ENCODE results near the gene BAZ2B. TPM values are rescaled to one million over a fixed set of nuclear protein-coding genes. Genes with fewer than 3 reads are reported as not detected.

The BAZ2B gene
- total RNA-seq, 3 donors from 2014 or later (not counting 1 experiment from before 2014, with no cell fraction given) = 59.8 to 73.7 (median 68.4) TPM

DNA sequence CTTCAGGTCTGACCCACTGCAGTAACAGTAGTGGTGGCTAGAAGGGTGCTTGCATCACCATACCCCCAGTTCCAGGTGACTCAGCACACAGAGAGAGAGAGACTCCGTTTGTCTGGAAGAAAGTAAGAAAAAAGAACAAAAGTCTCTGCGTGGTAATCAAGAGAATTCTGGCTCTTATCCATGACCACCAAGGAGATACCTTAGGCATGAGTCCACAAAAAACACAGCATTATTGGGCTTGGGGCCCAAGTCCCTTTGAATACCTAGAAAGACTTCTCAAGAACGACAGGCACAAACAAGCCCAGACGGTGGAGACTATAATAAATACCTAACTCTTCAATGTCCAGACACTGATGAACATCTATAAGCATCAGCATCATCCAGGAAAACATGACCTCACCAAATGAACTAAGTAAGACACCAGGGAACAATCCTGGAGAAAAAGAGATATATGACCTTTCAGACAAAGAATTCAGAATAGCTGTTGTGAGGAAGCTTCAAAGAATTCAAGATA, 21.7 kb upstream of the BAZ2B start:
- no peak overlapping the region for H3K4me3 ChIP-seq (ENCODE audit: low read length)
- no peak overlapping the region for H3K27ac ChIP-seq (ENCODE audit: low read length)
- no peak for DNase-seq
- no peaks in the 10 kb centered on the region for H3K27me3 Mint-ChIP-seq (ENCODE audit: low read depth in 2 of 2)
- peaks cover 0 to 12% of the 10 kb centered on the region in 2 donors for H3K9me3 Mint-ChIP-seq
- WGBS (ENCODE audit: insufficient coverage) = 90% methylated on average over 4 of the region's 4 CpGs
- TF ChIP-seq, protein P1, sequence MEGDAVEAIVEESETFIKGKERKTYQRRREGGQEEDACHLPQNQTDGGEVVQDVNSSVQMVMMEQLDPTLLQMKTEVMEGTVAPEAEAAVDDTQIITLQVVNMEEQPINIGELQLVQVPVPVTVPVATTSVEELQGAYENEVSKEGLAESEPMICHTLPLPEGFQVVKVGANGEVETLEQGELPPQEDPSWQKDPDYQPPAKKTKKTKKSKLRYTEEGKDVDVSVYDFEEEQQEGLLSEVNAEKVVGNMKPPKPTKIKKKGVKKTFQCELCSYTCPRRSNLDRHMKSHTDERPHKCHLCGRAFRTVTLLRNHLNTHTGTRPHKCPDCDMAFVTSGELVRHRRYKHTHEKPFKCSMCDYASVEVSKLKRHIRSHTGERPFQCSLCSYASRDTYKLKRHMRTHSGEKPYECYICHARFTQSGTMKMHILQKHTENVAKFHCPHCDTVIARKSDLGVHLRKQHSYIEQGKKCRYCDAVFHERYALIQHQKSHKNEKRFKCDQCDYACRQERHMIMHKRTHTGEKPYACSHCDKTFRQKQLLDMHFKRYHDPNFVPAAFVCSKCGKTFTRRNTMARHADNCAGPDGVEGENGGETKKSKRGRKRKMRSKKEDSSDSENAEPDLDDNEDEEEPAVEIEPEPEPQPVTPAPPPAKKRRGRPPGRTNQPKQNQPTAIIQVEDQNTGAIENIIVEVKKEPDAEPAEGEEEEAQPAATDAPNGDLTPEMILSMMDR (IDR thresholded peaks at IDR 0.05) = no peak
- H3K4me1 Mint-ChIP-seq = peaks cover 0 to 6% of the 10 kb centered on the region in 2 donors
- no peaks in the 10 kb centered on the region for H3K36me3 ChIP-seq (ENCODE audit: control insufficient read depth, insufficient read depth, low read length)
- H3K4me3 Mint-ChIP-seq = no peak overlapping the region
- H3K36me3 Mint-ChIP-seq = peaks cover 20% of the 10 kb centered on the region
- H3K27me3 ChIP-seq (ENCODE audit: control insufficient read depth, insufficient read depth, low read length) = no peaks in the 10 kb centered on the region
- H3K27ac Mint-ChIP-seq = no peak overlapping the region
- intact Hi-C loops (cut with micrococcal nuclease) = no loop called here
- ATAC-seq = no peak
- H3K4me1 ChIP-seq (ENCODE audit: control insufficient read depth, insufficient read depth, low read length) = no peaks in the 10 kb centered on the region
- no peaks in the 10 kb centered on the region for H3K9me3 ChIP-seq (ENCODE audit: control insufficient read depth, insufficient read depth, low read length)

DNA sequence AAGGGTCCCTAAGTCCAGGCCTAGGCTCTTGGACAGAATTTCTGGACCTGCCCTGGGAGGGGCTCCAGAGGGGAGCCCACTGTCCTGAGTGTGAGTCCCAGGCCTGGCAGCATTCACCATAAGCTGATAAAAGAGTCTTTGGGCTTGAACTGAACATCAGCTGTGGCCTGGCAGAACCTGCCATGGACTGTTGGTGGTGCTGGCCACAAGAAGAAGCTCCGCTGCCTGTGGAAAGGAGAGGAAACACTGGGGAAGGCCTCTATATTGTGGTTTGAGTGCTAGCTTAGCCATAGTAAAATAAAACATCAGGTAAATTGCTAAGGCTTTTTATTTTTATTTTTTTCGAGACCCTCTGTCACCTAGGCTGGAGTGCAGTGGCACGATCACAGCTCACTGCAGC, 20.9 kb upstream of the BAZ2B start:
- Mint-ChIP-seq H3K27ac (no peak overlapping the region), H3K4me1 (peaks cover 0 to 6% of the 10 kb centered on the region in 2 donors), H3K36me3 (peaks cover 20% of the 10 kb centered on the region), H3K9me3 (peaks cover 0 to 12% of the 10 kb centered on the region in 2 donors), H3K27me3 (ENCODE audit: low read depth in 2 of 2) (no peaks in the 10 kb centered on the region), H3K4me3 (no peak overlapping the region)
- Histone ChIP-seq H3K27me3 (ENCODE audit: control insufficient read depth, insufficient read depth, low read length) (no peaks in the 10 kb centered on the region), H3K27ac (ENCODE audit: low read length) (no peak overlapping the region), H3K4me1 (ENCODE audit: control insufficient read depth, insufficient read depth, low read length) (no peaks in the 10 kb centered on the region), H3K9me3 (ENCODE audit: control insufficient read depth, insufficient read depth, low read length) (no peaks in the 10 kb centered on the region), H3K4me3 (ENCODE audit: low read length) (no peak overlapping the region), H3K36me3 (ENCODE audit: control insufficient read depth, insufficient read depth, low read length) (no peaks in the 10 kb centered on the region)
- 87% methylated on average over 3 of the region's 3 CpGs for WGBS (ENCODE audit: insufficient coverage)
- intact Hi-C loops (cut with micrococcal nuclease) = no loop called here
- DNase-seq = no peak
- TF ChIP-seq, protein P1 (IDR thresholded peaks at IDR 0.05) = no peak
- no peak for ATAC-seq

DNA sequence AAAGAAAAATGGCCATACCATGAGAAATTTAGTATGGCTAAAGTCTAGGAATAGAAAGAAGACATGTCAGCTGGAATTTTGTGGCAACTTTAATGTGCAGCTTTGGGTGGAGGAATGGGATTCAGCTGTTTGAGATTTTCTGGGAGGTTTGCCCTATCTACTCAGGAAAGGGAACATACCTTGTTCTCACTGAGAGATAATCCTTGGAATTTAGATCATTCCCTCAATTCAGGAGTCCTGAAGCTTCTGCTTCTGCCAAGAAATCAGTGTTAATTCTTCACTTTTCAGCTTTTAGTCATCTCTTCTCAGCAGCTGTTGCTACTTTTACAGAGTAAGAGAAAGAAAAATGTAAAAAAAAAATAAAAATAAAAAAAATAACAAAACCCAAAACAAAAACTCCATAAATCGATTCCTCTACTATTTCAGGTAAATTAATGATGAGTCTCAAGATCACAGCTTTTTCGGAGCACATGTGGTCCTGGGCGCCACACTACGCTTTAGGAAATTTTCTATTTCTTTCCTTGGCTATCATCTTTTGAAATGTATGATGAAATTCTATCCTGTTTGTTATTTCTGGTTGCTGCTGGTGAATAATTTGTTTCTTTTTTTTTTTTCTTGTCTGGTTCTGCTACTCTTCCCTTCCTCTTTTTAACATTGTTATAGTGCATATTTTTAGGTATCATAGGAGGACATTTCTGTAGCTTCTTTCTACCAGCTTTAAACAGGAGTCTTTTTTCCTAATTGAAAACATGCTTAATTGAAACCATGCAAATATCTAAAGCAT, 18.9 kb upstream of the BAZ2B start:
- Mint-ChIP-seq H3K27ac (no peak overlapping the region), H3K36me3 (peaks cover 20% of the 10 kb centered on the region), H3K4me1 (peaks cover 0 to 6% of the 10 kb centered on the region in 2 donors), H3K4me3 (no peak overlapping the region), H3K27me3 (ENCODE audit: low read depth in 2 of 2) (no peaks in the 10 kb centered on the region), H3K9me3 (peaks cover 0 to 12% of the 10 kb centered on the region in 2 donors)
- H3K9me3 ChIP-seq (ENCODE audit: control insufficient read depth, insufficient read depth, low read length) = no peaks in the 10 kb centered on the region
- ATAC-seq (no peak), DNase-seq (no peak)
- TF ChIP-seq, protein P1 (IDR thresholded peaks at IDR 0.05) = no peak
- H3K27ac ChIP-seq (ENCODE audit: low read length) = no peak overlapping the region
- H3K4me1 ChIP-seq (ENCODE audit: control insufficient read depth, insufficient read depth, low read length) = no peaks in the 10 kb centered on the region
- H3K27me3 ChIP-seq (ENCODE audit: control insufficient read depth, insufficient read depth, low read length) = no peaks in the 10 kb centered on the region
- no peak overlapping the region for H3K4me3 ChIP-seq (ENCODE audit: low read length)
- intact Hi-C loops (cut with micrococcal nuclease) = no loop called here
- WGBS (ENCODE audit: insufficient coverage) = 75% methylated on average over 4 of the region's 4 CpGs
- H3K36me3 ChIP-seq (ENCODE audit: control insufficient read depth, insufficient read depth, low read length) = no peaks in the 10 kb centered on the region

Measured in natural killer cell (primary cell).